SK-N-MC (cell line): Measurements from ENCODE around the gene PRR7.

Source experiments
- EZH2 ChIP-seq: fragments of 200-600 bp; sonication (generic); IDR thresholded peaks from one replicate; pipeline ENCODE4 v1.6.1; 2017; ENCODE audit warnings: antibody characterized with exemption
- FOXP2 ChIP-seq: optimal IDR thresholded peaks from 2 replicates; pipeline ENCODE3; 2011; ENCODE audit warnings: mild to moderate bottlenecking, moderate library complexity; ENCODE audit not compliant: insufficient read depth; ENCODE audit errors: extremely low read length, control extremely low read depth
- POLR2AphosphoS5 ChIP-seq: IDR thresholded peaks from 2 replicates; pipeline ENCODE4 v1.6.1; 2012; ENCODE audit warnings: mild to moderate bottlenecking, low read depth, low read length, borderline replicate concordance

GRCh38 chr5:177459357-177459756 is 12.7 kb downstream of the PRR7 start:
- TF ChIP-seq EZH2 (no peak), POLR2AphosphoS5 (no peak), FOXP2 (no peak)
